NCI-H128 (cell line): ENCODE measurements around the gene SORBS1.

Experiments used
- DNase-seq: peaks from one replicate; lab custom pipeline; 2025; ENCODE audit not compliant: unreplicated experiment; lab: John Stamatoyannopoulos, UW

SORBS1 gene

DNA sequence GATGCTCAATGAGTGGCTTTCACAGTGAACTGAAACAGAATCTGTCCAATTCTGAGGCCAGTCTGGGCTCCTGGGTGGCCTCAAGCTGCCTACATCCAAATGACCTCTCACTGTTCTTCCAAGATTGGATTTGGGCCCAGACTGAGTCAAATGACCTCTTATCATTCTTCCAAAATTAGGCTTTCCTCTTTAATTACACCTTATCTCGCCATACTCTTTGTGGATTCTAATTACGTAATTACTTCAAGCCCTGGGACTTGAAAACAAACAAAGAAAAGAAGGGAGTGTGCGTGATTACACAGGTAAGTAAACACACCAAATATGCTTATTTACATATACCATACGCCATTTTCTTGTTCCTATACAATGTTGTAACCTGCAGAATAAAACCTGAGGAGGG lies 18.8 kb downstream of the SORBS1 start:
- no peak for DNase-seq

DNA sequence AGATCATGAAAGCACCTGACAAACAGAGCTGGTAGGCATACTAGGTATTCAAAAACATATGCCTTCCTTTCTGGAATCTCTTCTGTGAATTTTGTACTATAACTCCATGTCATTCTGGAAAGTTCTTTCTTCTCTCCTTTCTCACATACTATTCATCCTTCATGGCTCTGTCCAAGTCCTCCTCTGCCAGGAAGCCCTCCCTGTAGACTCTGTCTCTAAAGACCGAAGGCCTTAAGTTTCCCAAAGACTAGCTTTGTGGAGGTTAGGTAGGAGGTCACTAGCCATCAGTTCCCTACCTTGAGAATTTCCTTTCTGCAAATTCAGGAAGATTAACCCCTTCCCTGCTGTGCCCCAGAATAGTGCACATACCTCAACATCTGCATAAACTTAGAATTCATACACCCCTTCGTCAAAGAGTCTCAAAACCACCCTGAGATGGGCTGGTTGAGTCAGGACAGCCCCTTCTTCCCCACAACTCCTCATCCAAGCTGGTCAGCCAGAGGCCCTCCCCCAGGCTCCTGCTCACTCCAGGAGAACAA lies 20.6 kb downstream of the SORBS1 start:
- no peak for DNase-seq

DNA sequence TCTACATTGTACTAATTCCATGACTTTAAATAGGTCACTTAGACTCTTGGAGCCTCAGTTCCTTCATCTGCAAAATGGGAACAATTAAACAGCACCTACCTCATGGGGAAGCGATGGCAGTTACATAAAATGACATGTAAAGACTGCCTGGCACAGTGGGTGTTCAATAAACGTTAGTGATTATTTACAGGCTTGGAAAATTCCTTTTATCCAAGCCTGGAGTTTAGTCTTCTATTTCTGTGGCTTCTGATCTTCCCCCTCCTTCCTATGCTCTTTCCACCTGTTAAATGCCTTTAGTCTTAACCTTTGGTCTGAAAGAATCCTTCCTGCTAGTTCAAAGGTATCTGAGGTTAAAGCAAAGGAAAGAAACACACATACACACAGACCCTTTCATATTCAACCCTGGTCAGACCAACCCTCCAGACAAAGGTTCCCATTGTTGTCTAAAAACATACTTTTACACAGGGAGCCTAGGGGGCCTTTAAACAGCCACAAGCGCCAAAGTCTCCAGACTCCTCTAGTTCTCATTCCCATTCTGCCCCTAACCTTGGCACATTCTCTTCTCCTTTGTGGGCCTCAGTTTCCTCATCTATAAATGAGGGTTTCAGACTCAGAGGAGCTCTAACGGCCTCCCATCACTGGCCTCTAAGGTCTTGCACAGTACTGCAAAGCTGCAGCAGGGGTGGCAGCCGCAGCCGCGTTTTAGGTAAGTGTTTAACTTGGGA lies 21.4 kb downstream of the SORBS1 start:
- no peak for DNase-seq

DNA sequence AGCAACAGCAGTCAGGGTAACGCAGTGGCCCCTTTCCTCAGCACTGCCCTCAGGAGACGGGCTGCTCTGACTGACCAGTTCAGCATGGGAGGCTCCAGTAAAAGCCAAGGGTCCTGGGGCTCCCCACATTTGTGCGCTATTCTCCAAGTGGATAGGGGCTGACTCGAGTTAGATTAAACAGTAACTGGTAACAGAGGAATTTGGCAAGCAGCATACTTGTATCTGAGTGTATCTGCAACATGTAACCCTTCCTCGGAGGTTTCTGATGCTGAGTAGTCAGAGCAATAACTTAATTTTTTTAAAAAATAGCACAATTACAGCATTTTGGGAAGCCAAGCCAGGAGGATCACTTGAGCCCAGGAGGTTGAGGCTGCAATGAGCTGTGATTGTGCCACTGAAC lies 22.8 kb downstream of the SORBS1 start:
- DNase-seq, result no peak

DNA sequence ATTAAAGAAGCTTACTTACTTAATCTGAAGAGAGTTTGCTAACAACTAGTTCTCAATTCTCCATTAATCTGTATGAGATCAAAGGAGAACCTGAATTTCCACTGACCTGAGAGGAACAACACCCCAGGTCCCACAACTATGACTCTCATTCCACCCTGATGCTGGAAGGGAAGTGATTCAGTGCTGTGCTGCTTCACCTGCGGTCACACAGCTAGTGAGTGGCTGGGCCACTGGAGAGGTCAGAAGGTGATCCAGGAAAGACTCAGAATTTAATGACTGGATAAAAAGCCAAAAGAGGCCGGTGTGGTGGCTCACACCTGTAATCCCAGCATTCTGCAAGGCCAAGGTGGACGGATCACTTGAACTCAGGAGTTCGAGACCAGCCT lies 23.6 kb downstream of the SORBS1 start:
- DNase-seq, result no peak

DNA sequence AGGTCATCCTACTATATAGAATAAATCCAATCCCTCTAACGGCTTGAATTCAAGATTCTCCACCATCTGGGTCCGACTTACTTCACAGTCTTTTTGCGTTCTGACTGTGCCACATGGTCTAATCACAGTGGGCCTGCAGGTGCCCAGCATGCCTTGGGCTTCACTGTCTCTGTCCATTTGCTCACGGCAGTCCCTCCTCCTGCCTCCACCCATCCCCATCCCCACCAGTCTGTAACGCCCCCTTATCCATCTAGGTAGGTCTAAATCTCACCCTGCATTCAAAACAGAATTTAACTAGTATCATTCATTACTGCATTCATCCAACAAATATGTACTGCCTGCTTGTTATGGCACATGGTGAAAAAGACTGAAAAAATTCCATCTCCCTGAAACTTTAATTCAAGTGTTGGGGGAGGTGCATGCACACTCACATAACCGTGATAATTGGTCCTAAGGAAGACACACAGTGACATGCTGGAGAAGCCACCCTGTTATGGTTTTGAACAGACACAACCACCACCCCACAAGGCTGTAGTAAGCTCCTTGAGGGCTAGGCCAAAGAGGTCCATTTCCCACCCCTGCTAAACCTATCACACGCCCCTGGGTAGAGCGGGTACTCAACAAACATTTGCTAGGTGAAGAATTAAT lies 24.2 kb downstream of the SORBS1 start:
- DNase-seq, result no peak

DNA sequence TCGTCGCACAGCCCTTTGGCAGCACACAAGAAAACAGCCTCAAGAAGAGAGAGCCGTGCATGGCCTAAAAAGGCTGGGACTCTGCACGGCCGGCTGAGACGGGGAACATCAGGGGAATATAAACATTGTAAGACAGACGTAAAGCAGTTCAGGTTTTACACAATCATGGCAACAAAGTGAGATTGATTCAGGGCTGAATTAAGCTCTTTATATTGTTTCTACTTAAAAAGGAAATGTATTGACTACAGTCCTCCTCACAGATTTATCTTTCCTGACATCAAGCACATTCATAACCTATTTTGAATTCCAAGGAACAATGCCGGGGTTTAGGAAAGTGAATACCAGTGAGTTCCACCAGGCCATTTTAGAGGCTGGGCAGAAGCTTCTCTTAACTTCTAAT lies 25.2 kb downstream of the SORBS1 start:
- DNase-seq, result no peak

DNA sequence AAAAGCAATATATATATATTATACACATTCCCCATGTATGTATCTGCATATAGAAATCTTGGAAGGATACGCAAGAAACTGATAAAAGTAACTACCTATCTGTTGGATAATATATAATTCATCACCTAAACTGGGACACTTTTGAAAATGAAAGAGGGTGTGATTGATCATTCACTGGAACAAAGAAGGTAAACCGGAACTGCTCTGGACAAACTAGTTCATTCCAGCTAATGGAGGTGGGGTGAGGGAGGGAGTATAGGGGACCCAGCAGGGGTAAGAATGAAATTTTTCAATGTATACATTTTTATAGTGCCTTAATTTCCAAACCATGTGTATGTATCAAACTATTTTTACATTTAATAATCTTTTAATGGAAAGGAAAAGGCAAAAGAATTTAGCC lies 25.6 kb downstream of the SORBS1 start:
- no peak for DNase-seq

DNA sequence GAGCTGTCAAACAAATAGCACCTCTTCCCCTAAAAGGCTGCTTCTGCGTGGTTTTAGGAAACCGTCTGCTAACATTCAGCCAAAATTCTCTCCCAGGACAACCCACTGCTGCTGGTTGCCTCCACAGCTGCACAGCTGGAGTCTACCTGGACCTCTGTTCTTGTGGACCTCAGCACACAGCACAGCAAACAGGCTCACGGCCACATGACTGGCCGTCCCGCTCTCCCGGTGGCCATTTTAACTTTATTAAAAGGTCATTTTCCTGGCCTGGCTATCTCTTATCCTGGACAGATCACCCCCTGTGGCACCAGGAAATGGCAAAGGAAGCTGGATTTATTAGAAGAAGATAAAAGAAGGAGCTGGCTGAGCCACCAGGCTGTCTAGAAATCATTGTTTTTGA lies 27.6 kb downstream of the SORBS1 start:
- no peak for DNase-seq

DNA sequence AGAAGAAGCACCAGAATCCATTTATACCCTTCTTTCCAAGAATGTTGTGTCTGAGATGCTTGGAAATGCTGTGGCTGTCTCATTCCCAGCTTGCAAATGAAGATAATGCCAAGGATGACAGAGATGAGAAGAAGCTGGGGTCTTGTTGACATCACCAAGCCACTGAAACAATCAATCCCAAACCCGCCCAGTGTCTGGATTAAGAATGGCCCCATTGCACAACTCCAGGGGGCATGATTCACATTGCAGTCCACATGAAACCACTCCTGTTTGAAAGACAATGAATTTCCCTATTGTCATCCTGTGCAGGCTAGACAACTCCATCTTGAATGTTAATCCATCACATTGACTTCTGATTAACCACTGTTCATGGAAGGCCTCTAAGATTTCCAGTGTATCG lies 28.6 kb downstream of the SORBS1 start:
- no peak for DNase-seq

DNA sequence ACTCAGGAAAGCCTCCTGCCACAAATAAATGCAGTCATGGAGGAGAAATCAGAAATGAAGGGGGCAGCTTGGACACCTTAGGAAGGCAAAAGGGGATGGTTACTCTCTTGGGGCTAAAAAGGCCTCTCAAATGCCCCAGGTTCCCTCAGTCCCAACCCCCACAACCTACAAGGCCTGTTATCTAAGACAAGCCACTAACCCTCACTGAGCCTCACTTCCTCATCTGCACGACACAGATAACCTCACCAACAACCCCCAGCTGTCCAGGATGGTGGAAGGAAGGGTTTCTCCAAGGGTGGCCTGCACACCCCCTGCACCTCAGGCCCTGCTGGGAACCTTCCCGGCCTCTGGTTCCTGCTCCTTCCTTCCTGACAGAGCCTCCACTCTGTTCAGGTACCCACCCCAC lies 29.2 kb downstream of the SORBS1 start:
- DNase-seq, result no peak

DNA sequence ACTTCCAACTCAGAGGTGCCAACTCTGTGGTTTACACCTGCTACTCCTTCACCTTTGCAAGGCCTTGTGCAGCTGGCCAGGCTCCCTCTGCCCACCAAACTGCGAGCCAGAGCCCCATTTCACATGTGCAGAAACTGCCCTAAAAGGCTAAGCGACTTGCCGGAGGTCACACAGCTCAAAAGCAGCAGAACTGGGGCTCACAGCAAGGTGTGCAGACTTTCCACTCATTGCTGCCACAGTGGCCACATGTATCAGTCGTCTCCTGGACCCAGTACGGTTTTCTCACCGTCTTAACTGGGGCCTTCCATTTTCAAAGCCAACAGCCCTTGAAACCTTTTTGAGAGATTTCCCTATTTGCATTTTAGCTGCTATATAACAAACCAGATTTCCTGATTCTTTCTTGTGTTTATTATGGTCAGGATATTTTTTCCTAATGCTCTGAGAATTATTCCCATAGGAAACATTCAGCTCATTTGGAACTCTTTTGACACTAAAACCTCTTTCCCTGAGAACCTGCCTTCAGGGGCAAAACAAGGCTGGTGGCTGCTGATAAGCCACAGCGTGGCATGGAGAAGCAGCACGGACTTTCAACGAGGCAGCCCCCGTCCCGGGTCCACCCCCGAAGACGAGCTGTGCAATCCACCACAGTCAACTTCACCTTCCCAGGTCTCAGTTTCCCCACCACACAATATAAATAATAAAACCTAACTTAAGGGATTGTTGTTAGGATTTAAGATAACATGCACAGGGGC lies 29.9 kb downstream of the SORBS1 start:
- DNase-seq, result no peak

DNA sequence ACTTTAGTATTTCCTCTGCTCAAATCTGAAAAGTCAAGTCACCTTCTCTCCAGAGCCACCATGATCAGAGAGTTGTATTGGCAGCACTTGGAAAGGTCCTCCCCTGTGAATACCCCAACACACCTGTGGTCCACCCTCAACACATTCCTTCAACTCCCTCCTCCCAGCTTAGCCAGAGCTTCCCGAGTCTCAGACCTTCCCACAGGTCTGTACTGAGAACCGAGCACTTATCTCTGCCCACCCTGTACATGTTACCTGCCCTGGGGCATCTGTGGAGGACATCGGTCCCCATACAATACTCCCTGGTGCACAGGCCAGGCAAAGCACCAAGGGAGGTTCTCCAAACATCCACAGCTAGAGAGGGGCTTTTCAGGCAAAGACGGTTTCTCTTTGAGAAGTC lies 30.6 kb downstream of the SORBS1 start:
- no peak for DNase-seq

DNA sequence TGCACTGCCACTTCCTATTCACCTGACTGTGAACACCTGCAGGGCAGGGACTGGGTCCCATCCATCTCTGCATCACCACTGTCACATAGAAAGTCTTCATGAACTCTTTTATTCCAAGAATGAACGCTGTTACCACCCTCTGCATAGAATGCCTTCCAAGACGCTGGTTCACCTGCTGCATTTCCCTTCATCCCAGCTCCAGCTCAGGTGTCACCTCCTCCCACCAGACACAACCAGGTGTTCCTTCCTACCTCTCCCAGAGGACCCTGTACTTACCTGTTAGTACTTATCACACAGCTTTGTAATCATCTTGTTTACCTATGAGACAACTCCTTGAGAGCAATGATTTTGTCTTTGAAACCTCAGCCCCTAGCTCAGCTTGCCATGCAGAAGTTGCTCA lies 31.1 kb downstream of the SORBS1 start:
- no peak for DNase-seq

DNA sequence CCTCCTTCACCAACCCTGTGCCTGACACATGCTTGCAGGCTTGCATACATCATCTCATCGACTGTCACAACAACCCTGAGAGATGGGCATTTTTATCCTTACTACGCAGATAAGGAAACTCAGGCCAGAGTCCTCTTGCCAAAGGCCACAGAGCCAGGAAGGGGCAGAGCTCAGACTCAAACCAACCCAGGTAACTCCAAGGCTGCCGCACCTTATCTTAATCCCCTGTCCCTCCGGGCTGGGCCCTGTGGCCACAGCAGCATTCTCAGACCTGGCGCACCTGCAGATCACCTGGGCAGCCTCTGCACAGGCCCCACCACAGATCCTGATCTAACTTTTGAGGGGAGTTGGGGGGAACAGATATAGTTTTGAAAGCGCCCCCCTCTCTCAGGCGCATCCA lies 35.1 kb downstream of the SORBS1 start:
- DNase-seq, result no peak

DNA sequence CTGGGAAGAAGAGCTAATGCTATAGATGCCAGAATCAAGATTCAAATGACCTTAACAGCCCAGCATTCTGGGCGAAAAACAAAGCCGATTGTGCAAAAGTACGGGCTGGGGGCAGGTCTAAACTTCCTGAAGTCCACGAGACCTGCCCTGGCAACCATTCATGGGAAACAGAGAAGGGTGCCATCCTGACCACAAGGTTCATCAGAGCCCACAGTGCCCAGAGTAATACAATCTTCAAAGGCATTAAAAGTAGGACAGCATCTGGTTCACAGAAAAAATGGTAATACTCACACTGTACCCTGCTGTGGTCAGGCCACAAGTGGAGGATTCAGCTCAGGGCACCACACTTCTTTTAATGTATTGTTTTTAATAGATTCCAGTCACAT lies 36.1 kb downstream of the SORBS1 start:
- DNase-seq, result no peak

DNA sequence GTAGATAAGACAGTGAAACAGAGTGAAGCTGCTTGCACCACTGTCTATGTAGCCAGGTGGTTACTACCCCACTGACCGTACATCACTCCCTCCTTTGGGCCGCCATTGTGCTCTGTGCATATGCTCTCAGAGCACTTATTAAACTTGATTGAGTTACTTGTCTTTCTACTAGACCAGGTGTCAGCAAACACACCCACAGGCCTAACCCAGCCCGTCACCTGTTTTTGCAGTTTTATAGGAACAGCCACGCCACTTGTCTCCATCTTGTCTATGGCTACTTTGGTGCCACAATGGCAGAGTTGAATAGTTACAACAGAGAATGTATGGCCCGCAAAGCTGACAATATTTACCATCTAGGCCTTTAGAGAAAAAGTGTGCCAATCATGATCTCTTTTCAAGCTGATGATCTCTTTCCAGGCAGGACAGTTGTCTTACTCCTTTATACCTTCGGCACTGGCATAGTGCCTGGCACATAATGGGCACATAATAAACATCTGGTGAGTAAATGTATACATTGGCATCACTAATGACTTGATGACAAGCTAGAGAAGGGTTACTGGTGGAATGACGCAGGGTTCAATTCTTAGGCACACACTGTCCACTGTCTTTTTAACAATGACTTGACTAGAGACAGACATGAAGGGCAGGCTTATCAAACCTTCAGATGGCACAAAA lies 36.7 kb downstream of the SORBS1 start:
- no peak for DNase-seq

DNA sequence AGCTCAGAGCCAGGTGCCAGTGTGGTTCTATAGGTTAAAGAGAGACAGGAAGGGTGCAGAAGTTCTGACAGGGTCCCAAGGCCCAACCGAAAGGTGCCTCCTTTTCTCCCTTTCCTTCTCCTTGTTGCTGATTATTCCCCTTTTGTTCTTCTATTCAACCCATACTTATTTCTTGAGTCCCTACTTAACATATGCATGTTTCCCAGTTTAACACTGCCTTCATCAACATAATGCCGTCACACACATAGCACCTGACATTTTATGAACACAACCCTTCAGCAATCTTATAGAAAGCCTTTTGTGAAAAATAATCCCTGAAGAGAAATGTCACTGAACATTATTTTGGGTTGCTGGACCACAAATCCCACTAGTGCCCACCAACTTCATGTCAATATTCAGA lies 39.1 kb downstream of the SORBS1 start:
- no peak for DNase-seq

DNA sequence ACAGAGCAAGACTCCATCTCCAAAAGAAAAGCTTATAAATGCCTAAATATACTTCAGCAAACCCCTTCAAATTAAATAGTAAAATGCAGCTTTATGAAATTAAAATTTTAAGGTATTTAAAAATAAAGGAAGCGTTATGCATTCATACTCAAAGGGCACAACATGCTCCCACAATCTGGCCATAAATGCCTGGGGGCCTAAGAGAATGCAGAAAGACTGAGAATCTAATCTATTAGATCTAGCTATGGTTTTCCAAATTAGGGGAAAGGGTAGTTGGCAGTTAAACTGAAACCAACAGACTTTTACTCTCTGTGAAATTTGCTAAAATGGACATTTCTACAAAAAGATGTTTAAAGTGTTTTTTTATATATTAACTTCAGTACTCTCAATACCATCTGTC lies 40.6 kb downstream of the SORBS1 start:
- no peak for DNase-seq

DNA sequence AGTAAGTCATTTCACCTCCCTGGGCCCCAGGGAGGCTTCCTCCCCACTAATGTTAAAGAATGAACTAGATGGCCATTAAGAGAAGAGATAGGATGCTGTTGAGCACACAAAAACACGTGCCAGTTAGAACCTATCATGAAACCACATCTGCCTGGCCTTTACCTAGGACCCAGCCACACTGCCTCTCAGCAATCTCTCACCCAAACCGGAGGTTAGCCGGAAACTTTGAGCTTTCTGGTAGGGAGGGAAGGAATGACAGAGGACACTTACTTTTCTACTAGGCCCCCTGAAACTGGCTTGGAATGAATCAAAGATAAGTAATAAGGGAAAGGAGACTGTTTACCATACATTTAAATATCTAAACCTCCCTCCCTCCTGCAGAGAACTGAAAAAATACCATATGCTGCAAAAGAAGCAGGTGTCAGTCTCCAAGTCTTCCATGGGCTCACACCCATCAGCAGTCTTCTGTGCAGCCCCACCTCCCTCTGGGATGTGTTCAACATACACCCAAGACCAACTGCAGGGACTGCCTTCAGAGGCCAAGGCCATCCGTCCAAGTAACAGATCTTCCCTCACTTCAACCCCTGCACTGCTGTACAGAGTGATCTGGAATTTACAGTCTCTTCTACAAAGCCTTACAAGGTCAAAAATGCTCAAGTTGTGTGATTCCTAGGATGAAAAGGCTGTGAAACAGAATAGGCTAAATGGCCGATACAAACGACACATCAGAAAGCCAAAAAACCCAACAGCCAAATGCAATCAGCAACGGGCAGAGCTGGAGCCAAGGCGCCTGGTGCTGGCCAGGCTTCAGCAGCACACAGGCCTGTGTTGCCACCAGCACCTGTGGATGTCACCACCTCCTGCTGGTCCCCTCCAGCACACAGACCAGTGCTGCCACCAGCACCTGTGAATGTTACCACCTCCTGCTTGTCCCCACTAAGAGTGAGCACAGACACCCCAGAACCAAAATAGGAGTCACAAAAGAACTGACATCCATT lies 42.4 kb downstream of the SORBS1 start:
- no peak for DNase-seq
